ENCODE data around the gene SPTA1. TPM values are rescaled to one million over a fixed set of nuclear protein-coding genes. Genes with fewer than 3 reads are reported as not detected.

SPTA1 gene
- total RNA-seq, 1 experiment from 2014 or later = 0.11 TPM

DNA sequence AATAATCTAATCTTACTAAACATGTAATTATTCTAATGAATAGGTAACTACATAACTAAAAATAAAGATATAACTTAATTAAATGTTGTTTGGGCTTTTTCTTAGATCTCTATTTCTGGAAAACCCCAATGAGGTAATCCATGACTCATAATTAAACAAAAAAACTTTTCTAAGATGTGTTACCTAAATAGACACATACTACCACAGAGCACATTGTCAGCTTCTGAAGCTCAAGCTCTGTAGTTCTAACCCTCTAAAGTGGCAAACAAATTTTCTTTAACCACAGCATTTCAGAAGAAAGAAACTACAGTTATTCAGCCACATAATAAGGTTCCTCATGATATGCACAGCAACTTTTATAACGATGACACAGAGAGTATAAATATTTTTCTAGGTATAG lies 29.8 kb upstream of the SPTA1 start (continued):
- TF ChIP-seq ZNF416 (CRISPR knock-in tag; IDR thresholded peaks at IDR 0.05) (no peak), SMAD3 (CRISPR knock-in tag; IDR thresholded peaks at IDR 0.05; ENCODE audit: borderline replicate concordance) (no peak), ZNF219 (CRISPR knock-in tag; IDR thresholded peaks at IDR 0.05; ENCODE audit: borderline replicate concordance) (no peak)
- TF ChIP-seq, protein P1, sequence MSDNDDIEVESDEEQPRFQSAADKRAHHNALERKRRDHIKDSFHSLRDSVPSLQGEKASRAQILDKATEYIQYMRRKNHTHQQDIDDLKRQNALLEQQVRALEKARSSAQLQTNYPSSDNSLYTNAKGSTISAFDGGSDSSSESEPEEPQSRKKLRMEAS (CRISPR knock-in tag; IDR thresholded peaks at IDR 0.05) = no peak
- TF ChIP-seq, protein P2, sequence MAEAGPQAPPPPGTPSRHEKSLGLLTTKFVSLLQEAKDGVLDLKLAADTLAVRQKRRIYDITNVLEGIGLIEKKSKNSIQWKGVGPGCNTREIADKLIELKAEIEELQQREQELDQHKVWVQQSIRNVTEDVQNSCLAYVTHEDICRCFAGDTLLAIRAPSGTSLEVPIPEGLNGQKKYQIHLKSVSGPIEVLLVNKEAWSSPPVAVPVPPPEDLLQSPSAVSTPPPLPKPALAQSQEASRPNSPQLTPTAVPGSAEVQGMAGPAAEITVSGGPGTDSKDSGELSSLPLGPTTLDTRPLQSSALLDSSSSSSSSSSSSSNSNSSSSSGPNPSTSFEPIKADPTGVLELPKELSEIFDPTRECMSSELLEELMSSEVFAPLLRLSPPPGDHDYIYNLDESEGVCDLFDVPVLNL (CRISPR knock-in tag; IDR thresholded peaks at IDR 0.05; ENCODE audit: borderline replicate concordance, low read depth) = no peak

DNA sequence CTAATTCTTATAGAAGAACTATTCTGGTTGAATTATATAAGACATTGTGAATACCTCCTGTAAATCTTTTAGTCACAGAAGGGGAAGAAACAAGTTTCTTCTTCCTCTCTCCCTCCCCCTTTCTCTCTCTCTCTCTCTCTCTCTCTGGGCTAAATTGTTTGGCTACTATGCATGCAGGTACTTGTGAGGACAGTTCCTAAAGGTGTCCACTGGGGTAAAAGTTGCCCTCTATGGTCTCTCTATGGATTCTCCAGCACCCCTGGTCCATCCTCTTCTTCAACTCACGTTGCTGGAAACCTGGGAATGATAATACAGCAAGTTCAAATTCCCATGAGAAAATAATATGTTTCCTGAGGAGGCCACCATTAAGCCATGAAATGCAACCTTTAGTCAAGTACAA lies 28.2 kb upstream of the SPTA1 start:
- ATAC-seq = peak; percentile 60; the same call in 1 of the 2 replicates
- no peaks in the 10 kb centered on the region for H3K36me3 Mint-ChIP-seq

More for the DNA sequence above, 28.2 kb upstream of the SPTA1 start:
- CTCF ChIA-PET = no interaction called here
- POLR2A ChIA-PET = no interaction called here
- Mint-ChIP-seq H3K4me3 (no peak overlapping the region), H3K4me1 (no peaks in the 10 kb centered on the region), H3K27me3 (ENCODE audit: low read depth) (no peaks in the 10 kb centered on the region), H3K27ac (no peak overlapping the region), H3K9me3 (no peaks in the 10 kb centered on the region)
- DNase-seq (ENCODE audit: low spot score) = no peak
- TF ChIP-seq, protein P3, sequence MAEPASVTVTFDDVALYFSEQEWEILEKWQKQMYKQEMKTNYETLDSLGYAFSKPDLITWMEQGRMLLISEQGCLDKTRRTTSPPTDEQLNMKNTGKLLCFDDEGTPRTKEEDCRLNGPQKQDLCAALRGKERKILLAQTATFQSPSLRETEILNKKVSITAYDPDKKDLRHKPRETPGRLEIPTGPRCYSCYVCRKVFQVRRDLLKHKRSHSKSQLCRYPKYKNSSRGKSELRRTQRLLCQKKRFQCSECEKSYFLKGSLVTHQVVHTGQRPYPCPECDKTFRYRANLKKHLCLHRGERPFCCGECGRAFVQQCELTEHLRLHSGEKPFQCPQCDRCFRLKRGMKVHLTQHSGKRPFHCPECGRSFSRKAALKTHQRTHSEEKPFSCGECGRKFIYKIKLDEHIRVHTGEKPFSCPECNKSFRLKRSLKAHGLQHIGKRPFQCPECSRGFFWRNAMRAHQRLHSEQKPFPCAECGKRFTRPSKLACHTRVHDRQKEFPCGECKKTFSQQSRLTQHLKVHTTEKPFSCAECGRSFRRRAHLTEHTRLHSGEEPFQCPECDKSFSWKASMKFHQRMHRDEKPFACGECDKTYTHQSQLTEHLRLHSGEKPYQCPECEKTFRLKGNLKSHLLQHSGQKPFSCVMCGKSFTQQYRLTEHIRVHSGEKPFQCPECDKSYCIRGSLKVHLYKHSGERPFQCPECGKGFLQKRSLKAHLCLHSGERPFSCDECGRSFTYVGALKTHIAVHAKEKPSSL (CRISPR knock-in tag; conservative IDR thresholded peaks at IDR 0.05) = no peak
- TF ChIP-seq HMGA2 (CRISPR knock-in tag; IDR thresholded peaks at IDR 0.05) = no peak
- TF ChIP-seq, protein P4, sequence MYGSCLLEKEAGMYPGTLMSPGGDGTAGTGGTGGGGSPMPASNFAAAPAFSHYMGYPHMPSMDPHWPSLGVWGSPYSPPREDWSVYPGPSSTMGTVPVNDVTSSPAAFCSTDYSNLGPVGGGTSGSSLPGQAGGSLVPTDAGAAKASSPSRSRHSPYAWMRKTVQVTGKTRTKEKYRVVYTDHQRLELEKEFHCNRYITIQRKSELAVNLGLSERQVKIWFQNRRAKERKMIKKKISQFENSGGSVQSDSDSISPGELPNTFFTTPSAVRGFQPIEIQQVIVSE (CRISPR knock-in tag; IDR thresholded peaks at IDR 0.05; ENCODE audit: borderline replicate concordance) = no peak
- TF ChIP-seq TP53 (CRISPR knock-in tag; IDR thresholded peaks at IDR 0.05) = no peak
- TF ChIP-seq, protein P2 (CRISPR knock-in tag; IDR thresholded peaks at IDR 0.05; ENCODE audit: borderline replicate concordance, low read depth) = no peak
- no peak for TF ChIP-seq SMAD4 (CRISPR knock-in tag; IDR thresholded peaks at IDR 0.05)
- no peak for TF ChIP-seq NFATC4 (CRISPR knock-in tag; IDR thresholded peaks at IDR 0.05)
- no peak for TF ChIP-seq RORB (CRISPR knock-in tag; IDR thresholded peaks at IDR 0.05)
- TF ChIP-seq CREB1 (CRISPR knock-in tag; IDR thresholded peaks at IDR 0.05) = no peak
- TF ChIP-seq ESRRA (CRISPR knock-in tag; IDR thresholded peaks at IDR 0.05; ENCODE audit: borderline replicate concordance) = no peak
- TF ChIP-seq JAZF1 (CRISPR knock-in tag; IDR thresholded peaks at IDR 0.05) = no peak
- TF ChIP-seq PRRX2 (CRISPR knock-in tag; IDR thresholded peaks at IDR 0.05) = no peak
- TF ChIP-seq, protein P5, sequence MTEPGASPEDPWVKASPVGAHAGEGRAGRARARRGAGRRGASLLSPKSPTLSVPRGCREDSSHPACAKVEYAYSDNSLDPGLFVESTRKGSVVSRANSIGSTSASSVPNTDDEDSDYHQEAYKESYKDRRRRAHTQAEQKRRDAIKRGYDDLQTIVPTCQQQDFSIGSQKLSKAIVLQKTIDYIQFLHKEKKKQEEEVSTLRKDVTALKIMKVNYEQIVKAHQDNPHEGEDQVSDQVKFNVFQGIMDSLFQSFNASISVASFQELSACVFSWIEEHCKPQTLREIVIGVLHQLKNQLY (CRISPR knock-in tag; IDR thresholded peaks at IDR 0.05) = no peak
- TF ChIP-seq, protein P6, sequence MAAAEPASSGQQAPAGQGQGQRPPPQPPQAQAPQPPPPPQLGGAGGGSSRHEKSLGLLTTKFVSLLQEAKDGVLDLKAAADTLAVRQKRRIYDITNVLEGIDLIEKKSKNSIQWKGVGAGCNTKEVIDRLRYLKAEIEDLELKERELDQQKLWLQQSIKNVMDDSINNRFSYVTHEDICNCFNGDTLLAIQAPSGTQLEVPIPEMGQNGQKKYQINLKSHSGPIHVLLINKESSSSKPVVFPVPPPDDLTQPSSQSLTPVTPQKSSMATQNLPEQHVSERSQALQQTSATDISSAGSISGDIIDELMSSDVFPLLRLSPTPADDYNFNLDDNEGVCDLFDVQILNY (CRISPR knock-in tag; IDR thresholded peaks at IDR 0.05) = no peak
- no peak for TF ChIP-seq ZNF396 (CRISPR knock-in tag; IDR thresholded peaks at IDR 0.05; ENCODE audit: borderline replicate concordance)
- TF ChIP-seq MXD4 (CRISPR knock-in tag; IDR thresholded peaks at IDR 0.05; ENCODE audit: borderline replicate concordance) = no peak
- TF ChIP-seq, protein P7, sequence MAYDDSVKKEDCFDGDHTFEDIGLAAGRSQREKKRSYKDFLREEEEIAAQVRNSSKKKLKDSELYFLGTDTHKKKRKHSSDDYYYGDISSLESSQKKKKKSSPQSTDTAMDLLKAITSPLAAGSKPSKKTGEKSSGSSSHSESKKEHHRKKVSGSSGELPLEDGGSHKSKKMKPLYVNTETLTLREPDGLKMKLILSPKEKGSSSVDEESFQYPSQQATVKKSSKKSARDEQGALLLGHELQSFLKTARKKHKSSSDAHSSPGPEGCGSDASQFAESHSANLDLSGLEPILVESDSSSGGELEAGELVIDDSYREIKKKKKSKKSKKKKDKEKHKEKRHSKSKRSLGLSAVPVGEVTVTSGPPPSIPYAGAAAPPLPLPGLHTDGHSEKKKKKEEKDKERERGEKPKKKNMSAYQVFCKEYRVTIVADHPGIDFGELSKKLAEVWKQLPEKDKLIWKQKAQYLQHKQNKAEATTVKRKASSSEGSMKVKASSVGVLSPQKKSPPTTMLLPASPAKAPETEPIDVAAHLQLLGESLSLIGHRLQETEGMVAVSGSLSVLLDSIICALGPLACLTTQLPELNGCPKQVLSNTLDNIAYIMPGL (CRISPR knock-in tag; IDR thresholded peaks at IDR 0.05) = no peak
- no peak for TF ChIP-seq RELA (CRISPR knock-in tag; IDR thresholded peaks at IDR 0.05; ENCODE audit: borderline replicate concordance)
- TF ChIP-seq FOXK1 (CRISPR knock-in tag; IDR thresholded peaks at IDR 0.05) = no peak
